ENCODE results near the gene WDR76.

GRCh38 chr15:43911235-43911781 is 84.5 kb downstream of the WDR76 start:
- TF ChIP-seq FOXK2 (IDR thresholded peaks at IDR 0.05) (no peak), SP1 (IDR thresholded peaks at IDR 0.05) (no peak), L3MBTL2 (conservative IDR thresholded peaks at IDR 0.05) (no peak), ARNT (IDR thresholded peaks at IDR 0.05) (no peak), HDGF (IDR thresholded peaks at IDR 0.05; ENCODE audit: borderline replicate concordance) (no peak), BHLHE40 (IDR thresholded peaks at IDR 0.05; ENCODE audit: borderline replicate concordance) (no peak), TARDBP (IDR thresholded peaks at IDR 0.05) (no peak), NFRKB (IDR thresholded peaks at IDR 0.05) (no peak), ELF4 (IDR thresholded peaks at IDR 0.05) (no peak), FOXM1 (IDR thresholded peaks at IDR 0.05; ENCODE audit: borderline replicate concordance) (no peak), SUZ12 (IDR thresholded peaks at IDR 0.05) (no peak), CTBP1 (IDR thresholded peaks at IDR 0.05; ENCODE audit: borderline replicate concordance) (no peak)
